Lower leg skin (tissue), 3 donors: Measurements from ENCODE around the gene AGPAT2.

ENCODE experiments used
- CTCF ChIP-seq, 3 donors: fragments of 450-650 bp; IDR thresholded peaks; one replicate each; pipeline ENCODE4 v1.5.1; 2016; ENCODE audit warnings: antibody characterized with exemption in 3 of 3, mild to moderate bottlenecking in 3 of 3, moderate library complexity in 2 of 3
- POLR2A ChIP-seq, 2 donors: fragments of 450-650 bp; IDR thresholded peaks; one replicate each; pipeline ENCODE4 v1.6.1; 2016 to 2017; ENCODE audit warnings: antibody characterized with exemption in 2 of 2, mild to moderate bottlenecking in 1 of 2, moderate library complexity in 1 of 2

- no peak for TF ChIP-seq CTCF (IDR thresholded peaks at IDR 0.05)
- TF ChIP-seq POLR2A (IDR thresholded peaks at IDR 0.05): no peak
Measured at GRCh38 chr9:136718345-136719194, 31.3 kb upstream of the AGPAT2 start.
